Measurements from ENCODE around the gene PRB2. TPM values are rescaled to one million over a fixed set of nuclear protein-coding genes. Genes with fewer than 3 reads are reported as not detected.

The PRB2 gene
- total RNA-seq, 1 donor from 2014 or later, result not detected

GRCh38 chr12:11348439-11348838 is 46.9 kb downstream of the PRB2 start:
- Mint-ChIP-seq H3K4me1 (no peaks in the 10 kb centered on the region), H3K27me3 (ENCODE audit: low read depth) (no peaks in the 10 kb centered on the region), H3K36me3 (ENCODE audit: low read depth) (no peaks in the 10 kb centered on the region), H3K9me3 (no peaks in the 10 kb centered on the region), H3K27ac (ENCODE audit: unreplicated experiment) (no peak overlapping the region), H3K4me3 (no peak overlapping the region)
- no peak for TF ChIP-seq CTCF (conservative IDR thresholded peaks at IDR 0.05)
- DNase-seq (ENCODE audit: low read depth, low spot score), result no peak

GRCh38 chr12:11347810-11348209 is 47.6 kb downstream of the PRB2 start:
- Mint-ChIP-seq H3K4me1 (no peaks in the 10 kb centered on the region), H3K9me3 (no peaks in the 10 kb centered on the region), H3K27ac (ENCODE audit: unreplicated experiment) (no peak overlapping the region), H3K36me3 (ENCODE audit: low read depth) (no peaks in the 10 kb centered on the region), H3K4me3 (no peak overlapping the region), H3K27me3 (ENCODE audit: low read depth) (no peaks in the 10 kb centered on the region)
- no peak for DNase-seq (ENCODE audit: low read depth, low spot score)
- peak; percentile 65 for TF ChIP-seq CTCF (conservative IDR thresholded peaks at IDR 0.05)

- DNase-seq (ENCODE audit: low read depth, low spot score), result no peak
- Mint-ChIP-seq H3K27ac (ENCODE audit: unreplicated experiment) (no peak overlapping the region), H3K27me3 (ENCODE audit: low read depth) (no peaks in the 10 kb centered on the region), H3K36me3 (ENCODE audit: low read depth) (no peaks in the 10 kb centered on the region), H3K4me1 (no peaks in the 10 kb centered on the region), H3K4me3 (no peak overlapping the region), H3K9me3 (no peaks in the 10 kb centered on the region)
- no peak for TF ChIP-seq CTCF (conservative IDR thresholded peaks at IDR 0.05)
Measured at GRCh38 chr12:11344500-11344899, 50.9 kb downstream of the PRB2 start.

Other genes with a start within 250 kb of the PRB2 start
- 16.9 and 17.8 TPM in 2 replicates for gene SMIM10L1, start 224.4 kb downstream of the PRB2 start, total RNA-seq
- gene TAS2R42, start 208.6 kb downstream of the PRB2 start, total RNA-seq, result not detected in 2 replicates
- not detected in 2 replicates for gene PRB3, start 125.9 kb downstream of the PRB2 start, total RNA-seq
- gene PRB4, start 85.1 kb downstream of the PRB2 start, total RNA-seq, result not detected in 2 replicates

Measured in neural crest cell (in vitro differentiated cells).